H1 (cell line): ENCODE results near the gene CD200R1L. TPM values are rescaled to one million over a fixed set of nuclear protein-coding genes. Genes with fewer than 3 reads are reported as not detected.

Experiments used
- CTCF ChIA-PET: fragments of 300-600 bp; sonication (Branson Sonifier 250); formaldehyde crosslinking; loops from one replicate; lab custom pipeline; 2021; ENCODE audit not compliant: partially characterized antibody; lab: Charles Lee
- POLR2A ChIA-PET: fragments of 300-600 bp; sonication (Branson Sonifier 250); formaldehyde crosslinking; loops from one replicate; lab custom pipeline; 2021; ENCODE audit warnings: inconsistent platforms; ENCODE audit not compliant: partially characterized antibody; lab: Charles Lee
- DNase-seq, 2 experiments: peaks; one replicate each; pipeline versions ENCODE4 v3.0.0 to v3.0.0-alpha.2; 2010 to 2022; ENCODE audit warnings: low spot score in 2 of 2, low read depth in 1 of 2, mixed read lengths in 1 of 2
- FAIRE-seq: peaks from 2 replicates; lab custom pipeline; 2011; peaks lifted over from hg19 to GRCh38; lab: Jason Lieb, UNC
- H2AFZ ChIP-seq: 2 replicates; pipeline ENCODE4 v1.8.1; 2012; ENCODE audit warnings: low read length, inconsistent platforms
- H2AK5ac ChIP-seq: 2 replicates; pipeline ENCODE4 v1.6.1; 2013; ENCODE audit warnings: low read depth, low read length
- H2BK120ac ChIP-seq: replicated peaks from 2 replicates; pipeline ENCODE3; 2013; ENCODE audit warnings: low read depth, low read length, inconsistent platforms
- H2BK12ac ChIP-seq: 2 replicates; pipeline ENCODE4 v1.6.1; 2013; ENCODE audit warnings: low read depth, low read length
- H2BK15ac ChIP-seq: 2 replicates; pipeline ENCODE4 v1.6.1; 2013; ENCODE audit warnings: low read length
- H2BK20ac ChIP-seq: 2 replicates; pipeline ENCODE4 v1.6.1; 2013; ENCODE audit warnings: low read length
- H2BK5ac ChIP-seq: 2 replicates; pipeline ENCODE4 v1.6.1; 2013; ENCODE audit warnings: low read depth, low read length
- H3K14ac ChIP-seq: 2 replicates; pipeline ENCODE4 v1.6.1; 2013; ENCODE audit warnings: inconsistent platforms; ENCODE audit not compliant: insufficient read length
- H3K18ac ChIP-seq: 2 replicates; pipeline ENCODE4 v1.6.1; 2013; ENCODE audit warnings: low read length; ENCODE audit errors: extremely low read depth
- H3K23ac ChIP-seq: 2 replicates; pipeline ENCODE4 v1.6.1; 2013; ENCODE audit warnings: inconsistent platforms; ENCODE audit not compliant: insufficient read length
- H3K23me2 ChIP-seq: 2 replicates; pipeline ENCODE4 v1.6.1; 2013; ENCODE audit warnings: low read depth, low read length
- H3K27ac ChIP-seq: 2 replicates; pipeline ENCODE4 v1.6.1; 2011; ENCODE audit warnings: low read depth, low read length, inconsistent platforms
- H3K27me3 ChIP-seq, 4 experiments: replicated peaks in 1 of 4; 1 replicate in 1 of 4; 2 replicates in 3 of 4; pipeline versions ENCODE4 v1.6.1 to v1.8.1; 2011 to 2013; ENCODE audit warnings: low read length in 3 of 4, mild to moderate bottlenecking in 3 of 4, inconsistent platforms in 2 of 4, mixed read lengths in 2 of 4, moderate library complexity in 1 of 4; ENCODE audit not compliant: control insufficient read depth in 3 of 4, insufficient read depth in 3 of 4; ENCODE audit errors: extremely low read depth in 1 of 4
- H3K36me3 ChIP-seq, 4 experiments: 2 replicates each; pipeline versions ENCODE4 v1.6.1 to v1.8.1; 2011 to 2013; ENCODE audit warnings: mild to moderate bottlenecking in 4 of 4, low read length in 3 of 4, moderate library complexity in 2 of 4, control low read depth in 1 of 4, inconsistent platforms in 1 of 4; ENCODE audit not compliant: insufficient read depth in 4 of 4, control insufficient read depth in 2 of 4
- H3K4ac ChIP-seq: replicated peaks from 2 replicates; pipeline ENCODE3; 2013; ENCODE audit warnings: low read length, low read depth, mixed read lengths, inconsistent platforms; ENCODE audit not compliant: insufficient read length
- H3K4me1 ChIP-seq, 4 experiments: replicated peaks in 1 of 4; 1 replicate in 1 of 4; 2 replicates in 3 of 4; pipeline versions ENCODE4 v1.6.1 to v1.8.1; 2011 to 2013; ENCODE audit warnings: low read length in 3 of 4, inconsistent platforms in 2 of 4, mixed read lengths in 1 of 4; ENCODE audit not compliant: insufficient read depth in 4 of 4, control insufficient read depth in 3 of 4
- H3K4me2 ChIP-seq, 2 experiments: 2 replicates each; pipeline versions ENCODE4 v1.6.1 to v1.8.1; 2011 to 2013; ENCODE audit warnings: low read depth in 2 of 2, low read length in 2 of 2, control low read depth in 1 of 2, inconsistent platforms in 1 of 2, mild to moderate bottlenecking in 1 of 2; ENCODE audit not compliant: insufficient read depth in 1 of 2
- H3K4me3 ChIP-seq, 4 experiments: fragments of 200-600, 300-600 bp in 1 of 4; sonication (generic), shearing (Covaris generic), sonication (Bioruptor Twin) in 1 of 4; 2 replicates each; pipeline versions ENCODE4 v1.5.1 to v1.8.1; 2011 to 2016; ENCODE audit warnings: low read length in 4 of 4, low read depth in 3 of 4, control low read depth in 2 of 4, inconsistent platforms in 2 of 4, mild to moderate bottlenecking in 2 of 4, mixed read lengths in 1 of 4, moderate library complexity in 1 of 4; ENCODE audit not compliant: insufficient read depth in 2 of 4; ENCODE audit errors: extremely low read depth in 1 of 4
- H3K56ac ChIP-seq: replicated peaks from 2 replicates; pipeline ENCODE3; 2013; ENCODE audit warnings: low read depth, mild to moderate bottlenecking, mixed read lengths, low read length, inconsistent platforms; ENCODE audit not compliant: insufficient read length
- H3K79me1 ChIP-seq: 2 replicates; pipeline ENCODE4 v1.6.1; 2013; ENCODE audit warnings: low read depth, low read length, control low read depth
- H3K79me2 ChIP-seq, 2 experiments: 2 replicates each; pipeline versions ENCODE4 v1.6.1 to v1.8.1; 2012 to 2013; ENCODE audit warnings: low read length in 2 of 2, mild to moderate bottlenecking in 2 of 2, inconsistent platforms in 1 of 2; ENCODE audit not compliant: insufficient read depth in 2 of 2, control insufficient read depth in 1 of 2
- H3K9ac ChIP-seq, 4 experiments: replicated peaks in 1 of 4; 1 replicate in 1 of 4; 2 replicates in 3 of 4; pipeline versions ENCODE4 v1.6.1 to v1.8.1; 2011 to 2013; ENCODE audit warnings: low read depth in 3 of 4, low read length in 3 of 4, control low read depth in 2 of 4, mild to moderate bottlenecking in 2 of 4, moderate library complexity in 2 of 4, inconsistent platforms in 1 of 4; ENCODE audit errors: extremely low read depth in 1 of 4
- H3K9me3 ChIP-seq, 2 experiments: 2 replicates each; pipeline versions ENCODE4 v1.6.1 to v1.8.1; 2012 to 2013; ENCODE audit warnings: mild to moderate bottlenecking in 2 of 2, moderate library complexity in 2 of 2, control low read depth in 1 of 2, inconsistent platforms in 1 of 2, low read depth in 1 of 2, low read length in 1 of 2, mixed read lengths in 1 of 2; ENCODE audit not compliant: insufficient read depth in 2 of 2
- H4K20me1 ChIP-seq, 2 experiments: replicated peaks in 1 of 2; 2 replicates each; pipeline versions ENCODE3 to v1.8.1; 2011 to 2013; ENCODE audit warnings: inconsistent platforms in 2 of 2, low read length in 2 of 2, mild to moderate bottlenecking in 1 of 2; ENCODE audit not compliant: insufficient read depth in 2 of 2, control insufficient read depth in 1 of 2
- H4K5ac ChIP-seq: 2 replicates; pipeline ENCODE4 v1.6.1; 2013; ENCODE audit warnings: low read length, low read depth, mixed read lengths, inconsistent platforms; ENCODE audit not compliant: insufficient read length
- H4K8ac ChIP-seq: 2 replicates; pipeline ENCODE4 v1.8.0; 2013; ENCODE audit warnings: mild to moderate bottlenecking, moderate library complexity, low read length, inconsistent platforms; ENCODE audit not compliant: insufficient read depth; ENCODE audit errors: extremely low read depth
- H4K91ac ChIP-seq: replicated peaks from 2 replicates; pipeline ENCODE3; 2013; ENCODE audit warnings: low read length, mixed read lengths, inconsistent platforms; ENCODE audit not compliant: insufficient read length
- BRCA1 ChIP-seq: IDR thresholded peaks from 2 replicates; pipeline ENCODE4 v1.6.1; 2012; ENCODE audit warnings: low read depth, low read length, improper control_type of control experiment
- CBX5 ChIP-seq: fragments of 300-800, 300-1000 bp; sonication (generic); IDR thresholded peaks from 2 replicates; pipeline ENCODE4 v1.7.1; 2016; ENCODE audit warnings: antibody characterized with exemption, low read length, low read depth
- CBX8 ChIP-seq: fragments of 300-800, 300-1000 bp; sonication (generic); IDR thresholded peaks from 2 replicates; pipeline ENCODE4 v1.7.1; 2016; ENCODE audit warnings: low read depth, low read length, borderline replicate concordance
- CREB1 ChIP-seq: IDR thresholded peaks from 2 replicates; pipeline ENCODE4 v1.6.1; 2012; ENCODE audit warnings: inconsistent platforms
- FOSL1 ChIP-seq: IDR thresholded peaks from 2 replicates; pipeline ENCODE4 v1.6.1; 2011; ENCODE audit warnings: mild to moderate bottlenecking, low read depth, low read length, moderate library complexity; ENCODE audit not compliant: insufficient read depth
- PHF8 ChIP-seq: fragments of 200-600 bp; sonication (generic); conservative IDR thresholded peaks from 2 replicates; pipeline ENCODE4 v1.7.1; 2012; ENCODE audit warnings: low read depth, mild to moderate bottlenecking, inconsistent platforms, low read length, moderate library complexity
- polyA plus RNA-seq, 7 experiments: library from polyadenylated mRNA; depleted of rRNA in 3 of 7; stranded (reverse) in 5 of 7; unstranded in 2 of 7; fragments of >200 nt in 5 of 7; fragments of 200-250 nt in 2 of 7; gene quantifications; 1 replicate in 5 of 7; 2 replicates in 1 of 7; 4 replicates in 1 of 7; pipeline versions ENCODE4 v1.2.1 to v1.2.3, GENCODE V29; 2011 to 2013; ENCODE audit warnings: missing spikeins in 2 of 7, mixed read lengths in 2 of 7
- total RNA-seq: library from RNA; stranded (reverse); fragmentation: NEBNext Ultra II Directional; extraction: Animal tissue kit (Norgen Biotek cat#: 25700); gene quantifications from 2 replicates; pipeline ENCODE4 v1.2.1, GENCODE V29; 2021

The CD200R1L gene
- total and polyA plus RNA-seq, 2 of the 8 experiments (the other 6 are each of a cell fraction or from before 2014, with no cell fraction given), result not detected

- Histone ChIP-seq H2BK5ac (no peak overlapping the region), H4K5ac (no peak overlapping the region), H3K14ac (no peak overlapping the region), H3K4ac (no peak overlapping the region), H4K8ac (no peak overlapping the region), H2BK120ac (no peak overlapping the region), H3K27me3 (no peaks in the 10 kb centered on the region), H4K91ac (no peak overlapping the region), H3K9ac (no peak overlapping the region), H3K4me1 (no peaks in the 10 kb centered on the region), H2AFZ (no peak overlapping the region), H3K23me2 (no peaks in the 10 kb centered on the region; the same call in 1 of the 2 replicates), H2BK12ac (no peak overlapping the region), H3K23ac (no peak overlapping the region), H3K9me3 (no peaks in the 10 kb centered on the region), H3K36me3 (no peaks in the 10 kb centered on the region), H3K79me2 (no peaks in the 10 kb centered on the region), H2BK20ac (no peak overlapping the region), H3K79me1 (no peaks in the 10 kb centered on the region), H3K4me2 (no peak overlapping the region), H3K56ac (no peak overlapping the region), H3K18ac (no peak overlapping the region), H3K4me3 (no peak overlapping the region), H3K27ac (no peak overlapping the region), H2BK15ac (no peak overlapping the region), H2AK5ac (no peak overlapping the region), H4K20me1 (no peaks in the 10 kb centered on the region)
- ChIA-PET POLR2A (interaction anchor here (1.0 kb wide), 1 partner anchor 172 kb away, joined by 4 read pairs; no protein-coding TSS in a partner anchor), CTCF (interaction anchor here (0.7 to 1.0 kb wide), 2 partner anchors 43 to 103 kb away, joined by 3 to 4 read pairs; no protein-coding TSS in a partner anchor)
- TF ChIP-seq CBX8 (no peak), CBX5 (no peak), FOSL1 (no peak), PHF8 (no peak), CREB1 (no peak), BRCA1 (no peak)
- no peak for FAIRE-seq
- no peak for DNase-seq
Observed at GRCh38 chr3:112777811-112778210, 68.9 kb downstream of the CD200R1L start.
